Smooth muscle cell of bladder (primary cell): ENCODE results near the gene CNGA1. TPM values are rescaled to one million over a fixed set of nuclear protein-coding genes. Genes with fewer than 3 reads are reported as not detected.

Experiments
- total RNA-seq: library from RNA; depleted of rRNA; stranded (reverse); fragments of >200 nt; gene quantifications from 2 replicates; pipeline ENCODE4 v1.2.3, GENCODE V29; 2014

Gene CNGA1
- total RNA-seq = not detected in 2 replicates

GRCh38 chr4:48016141-48017107, at the start of gene CNGA1, which contains the start of gene NIPAL1:
Gene CNGA1 (minus strand): TSS chr4:48016681. CDS start chr4:47952689, 63,992 bp downstream.
Gene NIPAL1 (plus strand): TSS chr4:48016772. CDS start chr4:48016840, 68 bp downstream.

GRCh38 chr4:47914220-47914925, 102.1 kb downstream of the CNGA1 start, which contains the start of gene NFXL1:
Gene NFXL1 (minus strand): TSS chr4:47914583. CDS start chr4:47914203, 380 bp downstream.

Other genes with a start within 250 kb of the CNGA1 start
- 0.09 TPM in 1 of 2 replicates, not detected in the other for gene CORIN, start 178.6 kb downstream of the CNGA1 start, total RNA-seq
- gene NFXL1, start 102.1 kb downstream of the CNGA1 start, total RNA-seq = 4.6 and 5.9 TPM in 2 replicates
- gene NIPAL1, start 91 bp upstream of the CNGA1 start, total RNA-seq = under 0.01 TPM in 2 replicates
- not detected in 2 replicates for gene TXK, start 117.6 kb upstream of the CNGA1 start, total RNA-seq